ENCODE measurements around the gene ADAMTS12.

The ADAMTS12 gene

DNA sequence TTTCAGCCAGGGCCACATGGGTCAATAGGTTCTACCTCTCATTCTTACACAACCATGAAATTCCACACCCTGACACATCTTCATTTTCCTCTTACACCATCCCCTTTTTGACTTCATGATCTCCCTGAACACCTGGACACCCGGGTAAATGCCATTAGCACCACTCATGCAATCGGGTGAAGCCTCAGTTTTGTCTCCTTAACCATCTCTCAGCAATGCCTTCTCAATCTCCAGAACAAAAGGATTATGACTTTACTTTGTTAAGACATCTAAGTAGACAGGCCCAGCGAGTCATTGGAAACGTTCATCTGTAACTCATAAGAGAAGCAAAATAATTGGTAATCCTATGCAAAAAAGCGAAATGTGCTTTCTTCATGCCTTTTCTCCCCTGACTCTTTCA lies 49.9 kb downstream of the ADAMTS12 start:
- no peak overlapping the region for H3K4me2 ChIP-seq (ENCODE audit: low read length)

DNA sequence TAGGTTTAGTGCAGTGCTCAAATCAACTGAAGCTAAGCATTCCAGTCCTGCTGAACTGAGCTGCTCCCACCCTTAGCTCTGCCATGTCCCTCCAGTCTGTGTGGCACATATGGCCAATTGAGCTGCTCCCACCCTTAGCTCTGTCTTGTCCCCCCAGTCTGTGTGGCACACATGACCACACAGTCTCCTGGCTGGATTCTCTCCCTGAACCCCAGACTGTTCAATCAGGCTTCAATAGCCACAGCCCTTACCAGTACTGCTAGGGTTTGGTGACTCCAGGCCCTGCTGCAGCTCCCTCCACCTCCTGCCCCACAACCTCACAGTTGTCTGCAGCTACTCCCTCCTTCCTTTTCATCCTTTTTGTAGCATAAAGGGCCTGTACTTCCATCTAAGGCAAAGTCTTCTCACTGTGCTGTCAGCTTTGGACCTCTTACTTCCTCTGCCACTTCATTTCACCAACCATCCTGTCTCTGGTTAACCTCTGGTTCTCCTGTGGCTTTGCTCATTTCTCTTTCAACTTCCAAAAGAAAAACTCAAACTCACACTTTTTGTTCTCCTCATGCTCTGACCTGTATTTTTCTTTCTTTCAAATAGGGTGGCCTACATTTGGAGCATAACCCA lies 50.8 kb downstream of the ADAMTS12 start:
- no peaks in the 10 kb centered on the region for H3K27me3 ChIP-seq (ENCODE audit: control insufficient read depth, insufficient read depth, low read length)
- peaks cover 26% of the 10 kb centered on the region for H3K4me1 ChIP-seq (ENCODE audit: control insufficient read depth, insufficient read depth, low read length)
- no peaks in the 10 kb centered on the region for H3K9me3 ChIP-seq (replicated peaks; ENCODE audit: low read length)
- H3K4me3 ChIP-seq (ENCODE audit: low read length), result no peak overlapping the region
- no peak overlapping the region for H3K9ac ChIP-seq (ENCODE audit: low read depth, low read length)
- H3K36me3 ChIP-seq (ENCODE audit: insufficient read depth, low read length), result no peaks in the 10 kb centered on the region
- H3K4me2 ChIP-seq (ENCODE audit: low read length), result no peak overlapping the region

More for the DNA sequence above, 49.9 kb downstream of the ADAMTS12 start:
- H3K36me3 ChIP-seq (ENCODE audit: insufficient read depth, low read length), result no peaks in the 10 kb centered on the region
- no peaks in the 10 kb centered on the region for H3K27me3 ChIP-seq (ENCODE audit: control insufficient read depth, insufficient read depth, low read length)
- H3K9ac ChIP-seq (ENCODE audit: low read depth, low read length), result no peak overlapping the region
- peaks cover 26% of the 10 kb centered on the region for H3K4me1 ChIP-seq (ENCODE audit: control insufficient read depth, insufficient read depth, low read length)
- H3K4me3 ChIP-seq (ENCODE audit: low read length), result no peak overlapping the region
- no peaks in the 10 kb centered on the region for H3K9me3 ChIP-seq (replicated peaks; ENCODE audit: low read length)

DNA sequence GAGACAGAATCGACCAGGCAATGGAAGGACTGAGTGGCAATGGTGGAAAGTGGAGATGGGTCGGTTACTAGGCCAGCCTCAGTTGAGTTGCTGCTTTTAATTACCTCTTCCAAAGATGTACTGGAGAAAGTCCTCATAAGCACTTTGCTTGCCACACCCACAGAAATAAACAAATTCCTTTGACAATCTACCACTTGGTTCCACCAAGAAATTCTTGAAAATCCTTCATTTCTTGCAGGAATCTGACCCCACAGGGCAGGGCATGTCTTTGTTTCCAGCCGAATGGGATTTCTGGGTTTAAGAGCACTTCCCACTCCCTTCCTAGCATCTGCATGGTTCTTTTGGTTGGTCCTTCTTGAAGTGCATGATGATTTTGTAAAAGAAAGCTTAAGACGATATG lies 54.5 kb downstream of the ADAMTS12 start:
- H3K27me3 ChIP-seq (ENCODE audit: control insufficient read depth, insufficient read depth, low read length), result no peaks in the 10 kb centered on the region
- H3K9ac ChIP-seq (ENCODE audit: low read depth, low read length), result no peak overlapping the region
- H3K36me3 ChIP-seq (ENCODE audit: insufficient read depth, low read length), result no peaks in the 10 kb centered on the region
- H3K4me1 ChIP-seq (ENCODE audit: control insufficient read depth, insufficient read depth, low read length), result peaks cover 24% of the 10 kb centered on the region
- no peak overlapping the region for H3K4me2 ChIP-seq (ENCODE audit: low read length)
- H3K9me3 ChIP-seq (replicated peaks; ENCODE audit: low read length), result no peaks in the 10 kb centered on the region
- no peak overlapping the region for H3K4me3 ChIP-seq (ENCODE audit: low read length)

DNA sequence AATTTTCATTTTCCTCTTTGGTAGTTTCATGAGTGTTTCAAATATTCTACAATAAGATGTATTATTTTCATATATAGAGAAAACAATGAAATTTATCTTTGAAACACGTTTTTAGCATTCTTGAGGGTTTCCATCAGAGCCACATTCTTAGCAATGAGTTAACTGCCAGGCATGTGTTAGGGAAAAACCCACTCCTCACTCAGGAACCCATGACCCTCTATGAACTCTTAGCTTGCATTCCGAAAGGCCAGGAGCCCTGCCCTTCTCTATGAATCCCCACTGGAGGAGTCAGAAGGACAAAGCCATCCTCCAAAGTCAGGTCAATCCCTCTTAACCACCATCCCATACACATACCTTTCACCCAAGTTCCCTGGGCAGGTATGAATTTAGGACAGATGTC lies 57.5 kb downstream of the ADAMTS12 start:
- H3K4me2 ChIP-seq (ENCODE audit: low read length), result no peak overlapping the region
- H3K9ac ChIP-seq (ENCODE audit: low read depth, low read length), result no peak overlapping the region
- peaks cover 14% of the 10 kb centered on the region for H3K4me1 ChIP-seq (ENCODE audit: control insufficient read depth, insufficient read depth, low read length)
- no peaks in the 10 kb centered on the region for H3K9me3 ChIP-seq (replicated peaks; ENCODE audit: low read length)
- no peaks in the 10 kb centered on the region for H3K36me3 ChIP-seq (ENCODE audit: insufficient read depth, low read length)
- no peak overlapping the region for H3K4me3 ChIP-seq (ENCODE audit: low read length)
- no peaks in the 10 kb centered on the region for H3K27me3 ChIP-seq (ENCODE audit: control insufficient read depth, insufficient read depth, low read length)

DNA sequence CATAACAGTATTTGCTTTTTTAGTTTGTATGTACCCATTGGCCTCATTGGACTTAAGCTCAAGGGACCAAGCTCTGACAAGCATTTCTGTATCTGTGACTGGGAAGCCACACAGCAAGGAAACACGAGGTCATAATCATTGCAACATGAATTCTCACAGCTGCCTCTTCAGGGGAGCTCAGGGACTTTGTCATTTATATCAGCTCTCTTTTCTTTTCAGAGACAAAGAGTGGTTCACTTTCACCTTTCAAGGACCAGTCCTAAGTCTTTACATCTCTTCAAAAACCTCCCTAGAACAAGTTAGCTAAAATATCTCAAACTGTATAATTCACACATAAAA lies 58.6 kb downstream of the ADAMTS12 start:
- Histone ChIP-seq H3K9ac (ENCODE audit: low read depth, low read length) (no peak overlapping the region), H3K4me1 (ENCODE audit: control insufficient read depth, insufficient read depth, low read length) (peaks cover 14% of the 10 kb centered on the region), H3K4me2 (ENCODE audit: low read length) (no peak overlapping the region), H3K27me3 (ENCODE audit: control insufficient read depth, insufficient read depth, low read length) (no peaks in the 10 kb centered on the region), H3K36me3 (ENCODE audit: insufficient read depth, low read length) (no peaks in the 10 kb centered on the region), H3K9me3 (replicated peaks; ENCODE audit: low read length) (no peaks in the 10 kb centered on the region), H3K4me3 (ENCODE audit: low read length) (no peak overlapping the region)

DNA sequence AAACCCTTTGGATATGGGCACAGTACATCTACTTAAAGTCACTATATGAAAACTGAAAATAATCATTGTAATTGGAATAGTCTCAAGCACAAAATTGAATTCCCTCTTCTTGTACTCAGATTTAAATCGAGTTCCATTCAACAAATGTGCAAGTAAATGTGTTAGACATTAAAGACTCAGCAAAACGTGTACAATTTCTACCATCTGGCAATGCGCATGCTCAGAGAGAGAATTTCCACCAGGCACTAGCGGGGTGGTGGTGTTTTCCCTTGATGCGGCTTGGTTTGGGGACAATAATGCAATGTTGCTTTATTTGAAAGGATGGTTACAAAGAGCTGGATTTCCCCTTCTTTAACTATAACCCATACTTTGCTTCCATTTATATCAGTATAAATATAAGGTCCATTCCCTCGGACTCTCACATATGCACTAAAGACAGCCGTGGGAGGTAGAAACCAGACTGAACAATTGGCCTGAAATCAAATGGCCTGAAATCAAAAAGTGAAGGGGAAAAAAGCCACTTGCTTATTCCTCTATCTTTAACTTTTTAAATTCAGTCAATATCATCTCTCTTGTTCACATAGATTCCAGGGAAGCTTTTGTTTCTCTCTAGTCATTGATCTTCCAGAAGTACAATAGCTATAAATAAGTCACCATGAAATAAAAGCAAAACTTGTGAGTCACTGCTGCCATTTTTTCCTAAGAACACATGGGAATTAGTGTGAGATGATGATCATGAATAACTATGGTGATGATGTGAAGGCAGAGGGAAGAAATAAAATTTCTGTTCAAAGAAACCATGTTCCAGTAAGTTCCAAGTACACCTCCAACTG lies 59.2 kb downstream of the ADAMTS12 start:
- Histone ChIP-seq H3K4me3 (ENCODE audit: low read length) (no peak overlapping the region), H3K27me3 (ENCODE audit: control insufficient read depth, insufficient read depth, low read length) (no peaks in the 10 kb centered on the region), H3K4me2 (ENCODE audit: low read length) (no peak overlapping the region), H3K9ac (ENCODE audit: low read depth, low read length) (no peak overlapping the region), H3K9me3 (replicated peaks; ENCODE audit: low read length) (no peaks in the 10 kb centered on the region), H3K4me1 (ENCODE audit: control insufficient read depth, insufficient read depth, low read length) (peaks cover 14% of the 10 kb centered on the region), H3K36me3 (ENCODE audit: insufficient read depth, low read length) (no peaks in the 10 kb centered on the region)

DNA sequence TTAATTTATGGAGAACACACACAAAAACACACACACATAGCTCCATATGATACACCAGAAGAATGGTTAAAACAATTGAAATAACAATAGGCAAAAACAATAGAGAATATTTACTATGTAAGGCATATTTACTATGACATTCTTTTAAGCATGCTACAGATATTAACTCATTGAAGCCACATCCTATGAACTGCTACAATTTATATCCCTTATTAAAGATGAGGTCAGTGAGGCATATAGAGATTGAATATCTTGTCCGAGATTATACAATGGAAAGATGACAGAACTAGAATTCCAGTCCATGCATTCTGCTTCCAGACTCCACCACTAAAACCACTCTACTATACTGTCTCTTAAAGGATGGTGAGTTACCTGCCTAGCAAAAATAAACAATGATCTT lies 60.7 kb downstream of the ADAMTS12 start:
- no peaks in the 10 kb centered on the region for H3K27me3 ChIP-seq (ENCODE audit: control insufficient read depth, insufficient read depth, low read length)
- H3K9ac ChIP-seq (ENCODE audit: low read depth, low read length), result no peak overlapping the region
- H3K36me3 ChIP-seq (ENCODE audit: insufficient read depth, low read length), result no peaks in the 10 kb centered on the region
- H3K4me3 ChIP-seq (ENCODE audit: low read length), result no peak overlapping the region
- H3K4me1 ChIP-seq (ENCODE audit: control insufficient read depth, insufficient read depth, low read length), result peaks cover 20% of the 10 kb centered on the region
- no peaks in the 10 kb centered on the region for H3K9me3 ChIP-seq (replicated peaks; ENCODE audit: low read length)
- H3K4me2 ChIP-seq (ENCODE audit: low read length), result no peak overlapping the region

DNA sequence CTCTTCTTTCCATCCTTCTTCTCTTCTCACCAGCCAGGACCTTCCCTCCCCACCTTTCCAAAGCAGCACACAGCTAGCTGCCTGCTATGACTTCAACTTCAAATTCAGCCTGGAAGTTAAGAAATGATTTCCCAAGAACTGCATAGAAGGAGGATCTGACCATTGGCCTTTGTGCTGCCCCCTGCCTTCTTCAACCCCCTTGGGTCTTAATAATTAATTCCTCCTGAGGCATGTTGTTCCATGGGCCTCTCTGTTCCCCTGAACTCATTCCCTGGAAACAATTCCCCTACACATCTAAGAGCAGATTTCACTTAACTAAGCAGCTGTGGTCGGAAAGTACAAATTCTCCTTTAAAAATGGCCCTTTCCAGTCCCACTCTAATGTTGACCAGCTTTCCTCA lies 62.4 kb downstream of the ADAMTS12 start:
- Histone ChIP-seq H3K4me3 (ENCODE audit: low read length) (no peak overlapping the region), H3K9me3 (replicated peaks; ENCODE audit: low read length) (no peaks in the 10 kb centered on the region), H3K27me3 (ENCODE audit: control insufficient read depth, insufficient read depth, low read length) (no peaks in the 10 kb centered on the region), H3K4me2 (ENCODE audit: low read length) (no peak overlapping the region), H3K4me1 (ENCODE audit: control insufficient read depth, insufficient read depth, low read length) (peaks cover 26% of the 10 kb centered on the region), H3K36me3 (ENCODE audit: insufficient read depth, low read length) (no peaks in the 10 kb centered on the region), H3K9ac (ENCODE audit: low read depth, low read length) (no peak overlapping the region)

DNA sequence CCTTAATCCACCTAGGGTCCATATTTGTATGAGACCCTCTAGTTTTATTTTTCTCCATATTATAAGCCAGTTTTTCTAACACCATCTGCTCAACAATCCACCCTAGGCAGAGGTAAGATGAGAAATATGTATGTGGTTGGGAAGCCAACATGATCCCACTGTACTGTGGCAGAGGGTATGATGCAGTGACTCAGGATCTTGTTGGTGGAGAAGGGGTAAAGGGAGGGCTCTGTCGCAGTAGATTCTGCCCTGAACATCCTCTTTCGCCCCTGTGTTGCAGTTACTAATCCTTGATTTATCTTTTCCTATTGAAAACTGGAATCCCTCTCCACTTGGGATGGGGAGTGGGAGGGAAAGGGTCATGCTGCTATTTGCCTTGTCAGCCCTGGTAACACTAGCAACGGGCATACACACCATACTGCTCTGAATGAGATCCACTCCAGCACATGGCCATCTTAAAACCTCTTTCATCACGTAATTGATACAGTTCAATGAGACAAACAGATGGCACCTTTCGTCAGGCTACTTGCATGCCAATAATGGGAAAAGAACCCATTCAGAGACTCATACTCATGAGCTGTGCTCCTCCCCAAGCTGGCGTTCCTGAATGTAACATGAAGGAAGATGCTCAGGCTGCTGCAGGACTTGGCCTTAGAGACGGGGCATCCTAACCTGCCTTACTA lies 63.0 kb downstream of the ADAMTS12 start:
- H3K9me3 ChIP-seq (replicated peaks; ENCODE audit: low read length), result no peaks in the 10 kb centered on the region
- no peak overlapping the region for H3K4me3 ChIP-seq (ENCODE audit: low read length)
- no peak overlapping the region for H3K4me2 ChIP-seq (ENCODE audit: low read length)
- no peak overlapping the region for H3K9ac ChIP-seq (ENCODE audit: low read depth, low read length)
- H3K4me1 ChIP-seq (ENCODE audit: control insufficient read depth, insufficient read depth, low read length), result peaks cover 29% of the 10 kb centered on the region
- no peaks in the 10 kb centered on the region for H3K27me3 ChIP-seq (ENCODE audit: control insufficient read depth, insufficient read depth, low read length)
- no peaks in the 10 kb centered on the region for H3K36me3 ChIP-seq (ENCODE audit: insufficient read depth, low read length)

DNA sequence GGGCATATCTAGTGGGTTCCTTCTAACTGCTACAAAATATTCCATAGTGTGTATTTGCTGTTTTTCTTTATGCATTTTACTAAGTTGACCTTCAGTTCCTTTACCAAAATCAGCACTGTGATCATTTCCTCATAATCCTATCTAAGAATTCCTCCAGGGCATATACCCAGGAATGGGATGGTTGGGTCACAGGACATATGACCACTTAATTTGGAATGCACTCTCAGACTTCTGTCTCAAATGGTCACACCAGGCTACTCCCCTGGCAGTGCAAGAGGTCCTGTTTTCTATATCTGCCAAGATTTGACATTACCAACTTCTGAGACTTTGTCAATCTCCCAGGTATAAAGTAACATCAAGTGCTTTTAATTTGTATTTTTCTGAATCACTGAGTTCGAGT lies 63.9 kb downstream of the ADAMTS12 start:
- Histone ChIP-seq H3K4me1 (ENCODE audit: control insufficient read depth, insufficient read depth, low read length) (peaks cover 25% of the 10 kb centered on the region), H3K36me3 (ENCODE audit: insufficient read depth, low read length) (no peaks in the 10 kb centered on the region), H3K27me3 (ENCODE audit: control insufficient read depth, insufficient read depth, low read length) (no peaks in the 10 kb centered on the region), H3K9ac (ENCODE audit: low read depth, low read length) (no peak overlapping the region), H3K4me3 (ENCODE audit: low read length) (no peak overlapping the region), H3K4me2 (ENCODE audit: low read length) (no peak overlapping the region), H3K9me3 (replicated peaks; ENCODE audit: low read length) (no peaks in the 10 kb centered on the region)

DNA sequence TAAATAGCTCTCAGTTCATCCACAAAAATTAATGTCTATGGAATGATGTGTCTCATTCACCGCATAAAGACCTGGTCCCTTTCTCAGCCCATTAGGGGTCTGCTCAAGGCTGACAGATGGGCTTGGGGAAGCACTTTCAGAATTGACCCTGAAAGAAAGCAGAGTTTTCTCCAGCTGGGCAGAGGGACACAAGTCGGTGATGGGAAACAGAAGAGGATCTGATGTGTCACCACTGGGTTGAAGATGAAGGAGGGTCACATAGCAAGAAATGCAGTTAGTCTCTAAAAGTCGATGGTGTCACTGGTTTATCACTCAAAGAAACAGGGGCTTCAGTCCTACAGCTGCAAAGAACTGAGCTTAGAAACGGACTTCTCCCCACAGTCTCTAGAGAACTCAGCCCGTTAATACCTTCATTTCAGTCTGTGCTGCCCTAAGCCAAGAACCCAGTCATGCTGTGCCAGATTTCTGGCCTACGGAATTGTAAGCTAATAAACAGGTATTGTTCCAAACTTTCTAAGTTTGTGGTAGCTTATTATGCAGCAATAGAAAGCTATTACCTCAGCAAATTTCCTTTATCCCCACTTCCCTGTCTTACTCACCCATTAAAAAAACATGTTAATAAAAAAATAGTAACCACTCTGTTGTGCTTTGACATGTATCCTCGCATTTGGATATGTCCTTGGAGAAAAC lies 64.6 kb downstream of the ADAMTS12 start:
- Histone ChIP-seq H3K4me1 (ENCODE audit: control insufficient read depth, insufficient read depth, low read length) (peaks cover 21% of the 10 kb centered on the region), H3K9me3 (replicated peaks; ENCODE audit: low read length) (no peaks in the 10 kb centered on the region), H3K36me3 (ENCODE audit: insufficient read depth, low read length) (no peaks in the 10 kb centered on the region), H3K9ac (ENCODE audit: low read depth, low read length) (no peak overlapping the region), H3K27me3 (ENCODE audit: control insufficient read depth, insufficient read depth, low read length) (no peaks in the 10 kb centered on the region), H3K4me2 (ENCODE audit: low read length) (peak overlapping the region; percentile 9), H3K4me3 (ENCODE audit: low read length) (no peak overlapping the region)

Measured in skeletal muscle satellite cell (primary cell).